ENCODE results near the gene DOCK3.

Gene DOCK3

DNA sequence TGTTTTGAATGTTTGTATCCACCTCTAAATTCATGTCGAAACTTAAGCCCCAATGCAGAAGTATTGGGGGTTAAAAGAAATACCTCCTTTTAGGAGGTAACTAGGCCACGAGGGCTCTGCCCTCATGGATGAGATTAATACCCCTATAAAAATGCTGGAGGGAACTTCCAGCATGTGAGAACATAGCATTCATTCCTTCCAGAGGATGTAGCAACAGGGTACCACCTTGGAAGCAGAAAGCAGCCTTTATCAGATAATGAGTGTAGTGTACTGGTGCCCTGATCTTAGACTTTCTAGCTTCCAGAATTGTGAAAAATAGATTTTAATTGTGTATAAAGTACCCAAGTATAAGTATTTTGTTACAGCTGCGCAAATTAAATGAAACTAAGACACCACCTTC, 356.9 kb downstream of the DOCK3 start:
- H3K27me3 ChIP-seq (ENCODE audit: insufficient read depth, low read depth, severe bottlenecking), result no peaks in the 10 kb centered on the region
- H3K4me3 ChIP-seq (ENCODE audit: low read depth, low read length), result no peak overlapping the region
- no peak overlapping the region for H3K27ac ChIP-seq
- H3K36me3 ChIP-seq, result no peaks in the 10 kb centered on the region
- no peak for DNase-seq
- TF ChIP-seq, protein P1, sequence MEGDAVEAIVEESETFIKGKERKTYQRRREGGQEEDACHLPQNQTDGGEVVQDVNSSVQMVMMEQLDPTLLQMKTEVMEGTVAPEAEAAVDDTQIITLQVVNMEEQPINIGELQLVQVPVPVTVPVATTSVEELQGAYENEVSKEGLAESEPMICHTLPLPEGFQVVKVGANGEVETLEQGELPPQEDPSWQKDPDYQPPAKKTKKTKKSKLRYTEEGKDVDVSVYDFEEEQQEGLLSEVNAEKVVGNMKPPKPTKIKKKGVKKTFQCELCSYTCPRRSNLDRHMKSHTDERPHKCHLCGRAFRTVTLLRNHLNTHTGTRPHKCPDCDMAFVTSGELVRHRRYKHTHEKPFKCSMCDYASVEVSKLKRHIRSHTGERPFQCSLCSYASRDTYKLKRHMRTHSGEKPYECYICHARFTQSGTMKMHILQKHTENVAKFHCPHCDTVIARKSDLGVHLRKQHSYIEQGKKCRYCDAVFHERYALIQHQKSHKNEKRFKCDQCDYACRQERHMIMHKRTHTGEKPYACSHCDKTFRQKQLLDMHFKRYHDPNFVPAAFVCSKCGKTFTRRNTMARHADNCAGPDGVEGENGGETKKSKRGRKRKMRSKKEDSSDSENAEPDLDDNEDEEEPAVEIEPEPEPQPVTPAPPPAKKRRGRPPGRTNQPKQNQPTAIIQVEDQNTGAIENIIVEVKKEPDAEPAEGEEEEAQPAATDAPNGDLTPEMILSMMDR (IDR thresholded peaks at IDR 0.05; ENCODE audit: low read depth, low read length), result no peak
- peaks cover 13% of the 10 kb centered on the region for H3K9me3 ChIP-seq (ENCODE audit: severe bottlenecking)

DNA sequence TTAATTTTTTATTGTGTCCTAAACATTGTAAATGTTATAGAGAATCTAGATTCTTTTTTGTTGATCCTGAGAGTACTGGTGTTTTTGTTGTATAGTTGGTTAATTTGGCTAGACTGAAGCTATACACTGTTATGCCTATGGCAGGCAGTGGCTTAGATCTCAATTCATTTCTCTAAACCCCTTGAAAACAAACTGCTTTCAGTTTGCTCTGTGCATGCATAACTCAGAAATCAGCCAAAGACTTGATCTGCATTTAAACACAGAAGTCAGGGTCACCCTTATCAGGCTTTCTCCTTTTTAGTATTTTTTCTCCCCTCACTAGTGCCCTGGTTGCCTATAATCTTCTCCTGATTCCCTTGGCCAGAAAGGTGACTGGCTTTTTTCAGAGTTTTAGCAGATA, 360.9 kb downstream of the DOCK3 start:
- H3K27me3 ChIP-seq (ENCODE audit: insufficient read depth, low read depth, severe bottlenecking), result no peaks in the 10 kb centered on the region
- no peaks in the 10 kb centered on the region for H3K9me3 ChIP-seq (ENCODE audit: severe bottlenecking)
- no peak for DNase-seq
- TF ChIP-seq, protein P1 (IDR thresholded peaks at IDR 0.05; ENCODE audit: low read depth, low read length), result no peak
- H3K36me3 ChIP-seq, result no peaks in the 10 kb centered on the region
- no peak overlapping the region for H3K4me3 ChIP-seq (ENCODE audit: low read depth, low read length)
- no peak overlapping the region for H3K27ac ChIP-seq

DNA sequence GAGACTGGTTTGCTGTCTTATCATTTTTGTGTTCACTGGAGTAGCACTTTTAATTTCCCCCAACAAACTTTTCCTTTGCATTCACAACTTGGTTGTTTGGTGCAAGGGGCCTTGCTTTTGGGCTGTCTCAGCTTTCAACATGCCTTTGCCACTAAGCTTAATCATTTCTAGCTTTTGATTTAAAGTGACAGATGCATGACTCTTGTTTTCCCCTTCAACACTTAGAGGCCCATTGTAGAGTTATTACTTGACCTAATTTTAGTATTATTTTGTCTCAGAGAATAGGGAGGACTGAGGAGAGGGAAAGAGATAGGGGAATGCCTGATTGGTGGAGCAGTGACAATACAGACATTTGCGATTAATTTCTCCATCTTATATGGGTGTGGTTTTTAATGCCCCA, 370.3 kb downstream of the DOCK3 start:
- H3K36me3 ChIP-seq, result no peaks in the 10 kb centered on the region
- H3K4me3 ChIP-seq (ENCODE audit: low read depth, low read length), result no peak overlapping the region
- no peak overlapping the region for H3K27ac ChIP-seq
- TF ChIP-seq, protein P1 (IDR thresholded peaks at IDR 0.05; ENCODE audit: low read depth, low read length), result no peak
- no peak for DNase-seq
- no peaks in the 10 kb centered on the region for H3K9me3 ChIP-seq (ENCODE audit: severe bottlenecking)
- no peaks in the 10 kb centered on the region for H3K27me3 ChIP-seq (ENCODE audit: insufficient read depth, low read depth, severe bottlenecking)

DNA sequence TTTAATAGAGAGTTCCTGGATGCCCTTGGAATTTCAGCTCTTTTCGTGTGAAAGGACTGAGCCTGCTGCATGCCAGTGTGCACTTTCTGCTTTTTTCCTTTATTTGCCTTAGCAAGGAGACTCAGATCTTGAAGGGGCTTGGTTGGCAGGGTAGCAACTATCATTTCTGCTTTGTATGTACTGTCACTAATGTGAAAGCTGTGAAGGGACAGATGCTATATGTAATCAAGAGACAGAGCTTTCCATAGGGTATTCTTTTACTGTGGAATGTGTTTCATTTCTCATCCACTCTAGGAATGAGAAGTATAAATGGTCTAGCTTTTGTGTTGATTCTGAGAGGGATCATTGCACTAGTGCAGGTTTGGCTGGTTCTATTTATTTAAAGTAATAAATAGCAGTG, 377.8 kb downstream of the DOCK3 start:
- Histone ChIP-seq H3K27ac (no peak overlapping the region), H3K36me3 (no peaks in the 10 kb centered on the region), H3K27me3 (ENCODE audit: insufficient read depth, low read depth, severe bottlenecking) (no peaks in the 10 kb centered on the region), H3K4me3 (ENCODE audit: low read depth, low read length) (no peak overlapping the region), H3K9me3 (ENCODE audit: severe bottlenecking) (no peaks in the 10 kb centered on the region)
- TF ChIP-seq, protein P1 (IDR thresholded peaks at IDR 0.05; ENCODE audit: low read depth, low read length), result no peak
- no peak for DNase-seq

DNA sequence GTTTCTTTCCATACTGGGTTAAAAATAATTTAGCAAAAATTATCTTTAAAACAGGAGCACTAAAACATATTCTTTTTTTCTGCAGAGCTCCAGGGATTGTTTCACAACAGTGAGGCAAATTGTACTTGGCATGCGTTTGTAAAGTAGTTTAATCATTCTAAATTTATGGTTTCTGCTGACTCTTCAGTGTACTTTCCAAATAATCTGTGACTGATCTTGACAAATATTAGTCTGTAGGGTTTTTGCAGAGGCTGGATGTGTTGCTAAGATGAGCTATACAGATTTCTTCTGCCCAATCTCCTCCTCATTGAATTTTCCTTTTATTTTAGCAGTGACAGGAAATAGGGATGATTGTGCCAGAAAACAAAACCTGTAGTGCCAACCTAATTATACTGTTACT, 382.4 kb downstream of the DOCK3 start:
- no peak for DNase-seq
- Histone ChIP-seq H3K36me3 (no peaks in the 10 kb centered on the region), H3K27me3 (ENCODE audit: insufficient read depth, low read depth, severe bottlenecking) (no peaks in the 10 kb centered on the region), H3K27ac (no peak overlapping the region), H3K9me3 (ENCODE audit: severe bottlenecking) (peaks cover 2% of the 10 kb centered on the region), H3K4me3 (ENCODE audit: low read depth, low read length) (no peak overlapping the region)
- TF ChIP-seq, protein P1 (IDR thresholded peaks at IDR 0.05; ENCODE audit: low read depth, low read length), result no peak

DNA sequence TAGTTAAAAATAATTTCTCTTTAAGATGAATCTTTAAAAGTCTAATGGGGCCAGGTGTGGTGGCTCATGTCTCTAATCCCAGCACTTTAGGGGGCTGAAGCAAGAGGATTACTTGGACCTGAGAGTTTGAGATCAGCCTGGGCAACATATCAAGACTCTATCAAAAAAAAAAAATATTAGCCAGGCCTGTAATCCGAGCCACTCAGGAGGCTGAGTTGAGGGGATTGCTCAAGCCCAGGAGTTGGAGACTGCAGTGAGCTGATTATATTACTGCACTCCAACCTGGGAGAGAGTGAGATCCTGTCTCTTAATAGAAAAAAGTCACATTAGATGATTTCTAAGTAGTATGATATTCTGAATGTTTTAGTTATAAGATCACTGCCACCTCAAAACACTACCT, 388.3 kb downstream of the DOCK3 start:
- TF ChIP-seq, protein P1 (IDR thresholded peaks at IDR 0.05; ENCODE audit: low read depth, low read length), result no peak
- no peak overlapping the region for H3K4me3 ChIP-seq (ENCODE audit: low read depth, low read length)
- H3K27ac ChIP-seq, result no peak overlapping the region
- H3K27me3 ChIP-seq (ENCODE audit: insufficient read depth, low read depth, severe bottlenecking), result no peaks in the 10 kb centered on the region
- H3K9me3 ChIP-seq (ENCODE audit: severe bottlenecking), result peaks cover 2% of the 10 kb centered on the region
- DNase-seq, result peak; percentile 35
- no peaks in the 10 kb centered on the region for H3K36me3 ChIP-seq
